GM19238 (cell line): ENCODE measurements around the gene GDPD5.

Experiments used
- DNase-seq: peaks from one replicate; pipeline ENCODE4 v3.0.0; 2011; ENCODE audit warnings: low spot score; ENCODE audit not compliant: insufficient read length

GDPD5 gene

GRCh38 chr11:75510723-75511019, 15.1 kb downstream of the GDPD5 start:
- no peak for DNase-seq

GRCh38 chr11:75510004-75510722, 15.6 kb downstream of the GDPD5 start:
- no peak for DNase-seq

- DNase-seq, result no peak
Observed at GRCh38 chr11:75509020-75509720, 16.6 kb downstream of the GDPD5 start.

GRCh38 chr11:75508051-75508561, 17.6 kb downstream of the GDPD5 start:
- no peak for DNase-seq

- DNase-seq, result no peak
Observed at GRCh38 chr11:75507571-75507970, 18.2 kb downstream of the GDPD5 start.

GRCh38 chr11:75506827-75507226, 18.9 kb downstream of the GDPD5 start:
- DNase-seq, result no peak

GRCh38 chr11:75505916-75506692, 19.6 kb downstream of the GDPD5 start:
- DNase-seq, result no peak

- DNase-seq, result no peak
Observed at GRCh38 chr11:75504501-75504900, 21.2 kb downstream of the GDPD5 start.

- no peak for DNase-seq
Observed at GRCh38 chr11:75503531-75504099, 22.1 kb downstream of the GDPD5 start.

- DNase-seq, result no peak
Observed at GRCh38 chr11:75502138-75502537, 23.6 kb downstream of the GDPD5 start.

- DNase-seq, result no peak
Observed at GRCh38 chr11:75500742-75501141, 25.0 kb downstream of the GDPD5 start.

- DNase-seq, result no peak
Observed at GRCh38 chr11:75499423-75500190, 26.1 kb downstream of the GDPD5 start.

- no peak for DNase-seq
Observed at GRCh38 chr11:75498556-75499255, 27.0 kb downstream of the GDPD5 start.

GRCh38 chr11:75497788-75498409, 27.8 kb downstream of the GDPD5 start:
- DNase-seq, result no peak

- DNase-seq, result no peak
Observed at GRCh38 chr11:75496305-75496752, 29.4 kb downstream of the GDPD5 start.

- DNase-seq, result no peak
Observed at GRCh38 chr11:75495749-75496304, 29.9 kb downstream of the GDPD5 start.

GRCh38 chr11:75493626-75494025, 32.1 kb downstream of the GDPD5 start:
- no peak for DNase-seq

- peak; percentile 58 for DNase-seq
Observed at GRCh38 chr11:75492181-75492820, 33.4 kb downstream of the GDPD5 start.

- DNase-seq, result no peak
Observed at GRCh38 chr11:75491465-75491864, 34.3 kb downstream of the GDPD5 start.
